CD4-positive, CD25-positive, alpha-beta regulatory T cell (primary cell): ENCODE results near the gene SLC35F5. TPM values are rescaled to one million over a fixed set of nuclear protein-coding genes. Genes with fewer than 3 reads are reported as not detected.
"Not testable (repeated sequence)": the region's sequence is repeated elsewhere in the genome, so short reads cannot be mapped to it uniquely, and the experiment has no call there.

Experiments
- ATAC-seq, 2 donors: fragments of 150-1000 bp; cut with Tn5 transposase; one replicate each; pipeline ENCODE4 v1.10.0; 2021; ENCODE audit warnings: low read depth in 2 of 2, moderate number of reproducible peaks in 2 of 2, moderate library complexity in 1 of 2
- DNase-seq, 3 donors: peaks; one replicate each; pipeline versions ENCODE4 v3.0.0 to v3.0.0-alpha.2; 2012 to 2022; ENCODE audit warnings: mixed read lengths in 1 of 3
- H3K27ac ChIP-seq: one replicate; pipeline ENCODE4 v1.7.0; 2013; ENCODE audit warnings: mild to moderate bottlenecking, low read length; ENCODE audit not compliant: insufficient read depth, poor library complexity, severe bottlenecking
- H3K27me3 ChIP-seq: one replicate; pipeline ENCODE4 v1.7.0; 2013; ENCODE audit warnings: low read length; ENCODE audit not compliant: control insufficient read depth, insufficient read depth
- H3K36me3 ChIP-seq: one replicate; pipeline ENCODE4 v1.7.0; 2013; ENCODE audit warnings: mild to moderate bottlenecking, low read length, moderate library complexity; ENCODE audit not compliant: control insufficient read depth, insufficient read depth
- H3K4me1 ChIP-seq: 2 replicates; pipeline ENCODE4 v1.7.0; 2013; ENCODE audit warnings: mild to moderate bottlenecking, low read length; ENCODE audit not compliant: insufficient read depth, control insufficient read depth, poor library complexity, severe bottlenecking
- H3K4me3 ChIP-seq: one replicate; pipeline ENCODE4 v1.7.0; 2013; ENCODE audit warnings: low read depth, mild to moderate bottlenecking, low read length, moderate library complexity
- H3K9me3 ChIP-seq, 2 experiments: 1 replicate in 1 of 2; 2 replicates in 1 of 2; pipeline ENCODE4 v1.7.0; 2013; ENCODE audit warnings: low read length in 2 of 2, mild to moderate bottlenecking in 1 of 2, moderate library complexity in 1 of 2; ENCODE audit not compliant: control insufficient read depth in 2 of 2
- H3K27ac Mint-ChIP-seq, 3 donors: one replicate each; pipeline ENCODE4 v1.8.0; 2020 to 2022; ENCODE audit warnings: mild to moderate bottlenecking in 3 of 3, mixed read lengths in 3 of 3, moderate library complexity in 2 of 3
- H3K27me3 Mint-ChIP-seq: one replicate; pipeline ENCODE4 v1.8.0; 2022; ENCODE audit warnings: mild to moderate bottlenecking, mixed read lengths
- H3K36me3 Mint-ChIP-seq: one replicate; pipeline ENCODE4 v1.8.0; 2020; ENCODE audit warnings: mixed read lengths
- H3K4me1 Mint-ChIP-seq, 4 donors: one replicate each; pipeline ENCODE4 v1.8.0; 2020 to 2022; ENCODE audit warnings: mixed read lengths in 4 of 4, mild to moderate bottlenecking in 1 of 4
- H3K4me3 Mint-ChIP-seq, 4 donors: one replicate each; pipeline ENCODE4 v1.8.0; 2020 to 2022; ENCODE audit warnings: mild to moderate bottlenecking in 4 of 4, mixed read lengths in 4 of 4, moderate library complexity in 3 of 4
- H3K9me3 Mint-ChIP-seq, 7 donors: one replicate each; pipeline ENCODE4 v1.8.0; 2020 to 2022; ENCODE audit warnings: mixed read lengths in 7 of 7, mild to moderate bottlenecking in 3 of 7, moderate library complexity in 2 of 7
- polyA plus RNA-seq, 4 donors: library from polyadenylated mRNA; unstranded; fragments of 300-500 nt; fragmentation: Illumina TruSeq; gene quantifications; one replicate each; pipeline ENCODE4 v1.2.3, GENCODE V29; 2021
- total RNA-seq: library from RNA; stranded (reverse); gene quantifications from one replicate; pipeline ENCODE4 v1.2.3, GENCODE V29; 2022

The SLC35F5 gene
- total and polyA plus RNA-seq, 5 donors from 2014 or later, result 3.5 to 31.6 (median 5.9) TPM

GRCh38 chr2:113669013-113669412 is 87.4 kb downstream of the SLC35F5 start:
- not testable (repeated sequence) for ATAC-seq, H3K36me3 Mint-ChIP-seq, H3K9me3 ChIP-seq, H3K4me1 ChIP-seq, H3K9me3 Mint-ChIP-seq, H3K36me3 ChIP-seq, DNase-seq, H3K27ac Mint-ChIP-seq, H3K27me3 Mint-ChIP-seq, H3K4me1 Mint-ChIP-seq, H3K4me3 Mint-ChIP-seq, H3K27ac ChIP-seq, H3K4me3 ChIP-seq, H3K27me3 ChIP-seq

- not testable (repeated sequence) for H3K9me3 Mint-ChIP-seq, ATAC-seq, H3K27ac ChIP-seq, H3K4me1 Mint-ChIP-seq, H3K4me3 Mint-ChIP-seq, DNase-seq, H3K27me3 ChIP-seq, H3K27me3 Mint-ChIP-seq, H3K36me3 Mint-ChIP-seq, H3K4me1 ChIP-seq, H3K9me3 ChIP-seq, H3K36me3 ChIP-seq, H3K27ac Mint-ChIP-seq, H3K4me3 ChIP-seq
Observed at GRCh38 chr2:113664761-113665533, 91.5 kb downstream of the SLC35F5 start.

- H3K4me3 Mint-ChIP-seq, DNase-seq, H3K9me3 ChIP-seq, H3K9me3 Mint-ChIP-seq, H3K27ac ChIP-seq, ATAC-seq, H3K36me3 Mint-ChIP-seq, H3K27ac Mint-ChIP-seq, H3K4me3 ChIP-seq, H3K27me3 Mint-ChIP-seq, H3K27me3 ChIP-seq, H3K4me1 Mint-ChIP-seq, H3K4me1 ChIP-seq, H3K36me3 ChIP-seq: not testable (repeated sequence)
Observed at GRCh38 chr2:113663285-113664060, 93.0 kb downstream of the SLC35F5 start.

Other genes starting within 250 kb of the SLC35F5 start
- 22.5 TPM for gene RABL2A, start 129.4 kb downstream of the SLC35F5 start, total RNA-seq
- 10 to 100 TPM in 1 of 4 donors, 1 to 10 TPM in 3; 5.9 to 11.4 (median 7.1) TPM for gene RABL2A, start 129.4 kb downstream of the SLC35F5 start, polyA plus RNA-seq
- 328 TPM for gene ACTR3, start 133.4 kb upstream of the SLC35F5 start, total RNA-seq
- 100 to 1,000 TPM; 534 to 718 (median 579) TPM for gene ACTR3, start 133.4 kb upstream of the SLC35F5 start, polyA plus RNA-seq